Measurements from ENCODE around the gene SMARCC1. TPM values are rescaled to one million over a fixed set of nuclear protein-coding genes. Genes with fewer than 3 reads are reported as not detected.

SMARCC1 gene
- total RNA-seq, 1 experiment from 2014 or later, result 249 TPM

DNA sequence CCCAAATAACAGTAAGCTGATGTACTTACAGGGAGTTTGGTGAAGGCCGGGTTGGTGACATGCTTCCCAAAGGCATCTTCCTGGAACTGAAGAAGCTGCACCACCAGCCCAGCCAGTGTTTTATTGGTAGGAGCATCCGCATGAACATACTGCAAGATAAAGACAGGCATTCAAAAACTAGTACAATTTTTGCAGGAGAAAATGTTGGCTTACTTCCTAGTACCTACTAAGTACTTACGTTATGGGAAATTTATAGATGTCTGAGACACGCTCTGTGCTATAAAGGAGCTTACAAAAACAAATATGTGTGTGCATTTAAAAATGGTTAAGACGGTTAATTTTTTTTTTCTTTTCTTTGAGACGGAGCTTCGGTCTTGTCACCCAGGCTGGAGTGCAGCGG lies 8.9 kb downstream of the SMARCC1 start:
- H3K4me3 Mint-ChIP-seq, result no peak overlapping the region
- no peak for TF ChIP-seq ATF1 (CRISPR knock-in tag; IDR thresholded peaks at IDR 0.05)
- no peak for TF ChIP-seq JAZF1 (CRISPR knock-in tag; IDR thresholded peaks at IDR 0.05)
- TF ChIP-seq, protein P1, sequence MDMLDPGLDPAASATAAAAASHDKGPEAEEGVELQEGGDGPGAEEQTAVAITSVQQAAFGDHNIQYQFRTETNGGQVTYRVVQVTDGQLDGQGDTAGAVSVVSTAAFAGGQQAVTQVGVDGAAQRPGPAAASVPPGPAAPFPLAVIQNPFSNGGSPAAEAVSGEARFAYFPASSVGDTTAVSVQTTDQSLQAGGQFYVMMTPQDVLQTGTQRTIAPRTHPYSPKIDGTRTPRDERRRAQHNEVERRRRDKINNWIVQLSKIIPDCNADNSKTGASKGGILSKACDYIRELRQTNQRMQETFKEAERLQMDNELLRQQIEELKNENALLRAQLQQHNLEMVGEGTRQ (CRISPR knock-in tag; IDR thresholded peaks at IDR 0.05), result no peak
- CTCF ChIA-PET, result interaction anchor here (1.4 kb wide), 1 partner anchor 52 kb away, joined by 4 read pairs; no protein-coding TSS in a partner anchor
- peaks cover 27% of the 10 kb centered on the region for H3K36me3 Mint-ChIP-seq
- H3K27ac Mint-ChIP-seq, result no peak overlapping the region
- ATAC-seq (no peak), DNase-seq (ENCODE audit: low spot score) (no peak)
- H3K9me3 Mint-ChIP-seq, result no peaks in the 10 kb centered on the region
- POLR2A ChIA-PET, result interaction anchor here (0.6 kb wide), 1 partner anchor 1667 kb away, joined by 3 read pairs; no protein-coding TSS in a partner anchor
- H3K27me3 Mint-ChIP-seq (ENCODE audit: low read depth), result no peaks in the 10 kb centered on the region
- H3K4me1 Mint-ChIP-seq, result no peaks in the 10 kb centered on the region

DNA sequence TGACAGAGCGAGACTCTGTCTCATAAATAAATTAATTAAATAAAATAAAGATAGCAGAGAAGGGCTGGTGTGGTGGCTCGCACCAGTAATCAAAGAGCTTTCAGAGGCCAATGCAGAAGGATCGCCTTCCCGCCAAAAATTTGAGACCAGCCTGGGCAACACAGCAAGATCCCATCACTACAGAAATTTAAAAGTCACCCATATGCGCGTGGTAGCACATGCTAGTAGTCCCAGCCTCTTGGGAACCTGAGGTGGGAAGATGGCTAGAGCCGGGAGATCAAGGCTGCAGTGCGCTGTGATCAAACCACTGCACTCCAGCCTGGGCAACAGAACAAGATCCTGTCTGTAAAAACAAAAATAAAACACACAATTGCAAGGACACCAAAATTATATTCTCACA lies 9.6 kb downstream of the SMARCC1 start:
- POLR2A ChIA-PET, result no interaction called here
- CTCF ChIA-PET, result interaction anchor here (1.4 kb wide), 1 partner anchor 53 kb away, joined by 4 read pairs; no protein-coding TSS in a partner anchor
- H3K9me3 Mint-ChIP-seq, result no peaks in the 10 kb centered on the region
- no peaks in the 10 kb centered on the region for H3K27me3 Mint-ChIP-seq (ENCODE audit: low read depth)
- TF ChIP-seq, protein P2, sequence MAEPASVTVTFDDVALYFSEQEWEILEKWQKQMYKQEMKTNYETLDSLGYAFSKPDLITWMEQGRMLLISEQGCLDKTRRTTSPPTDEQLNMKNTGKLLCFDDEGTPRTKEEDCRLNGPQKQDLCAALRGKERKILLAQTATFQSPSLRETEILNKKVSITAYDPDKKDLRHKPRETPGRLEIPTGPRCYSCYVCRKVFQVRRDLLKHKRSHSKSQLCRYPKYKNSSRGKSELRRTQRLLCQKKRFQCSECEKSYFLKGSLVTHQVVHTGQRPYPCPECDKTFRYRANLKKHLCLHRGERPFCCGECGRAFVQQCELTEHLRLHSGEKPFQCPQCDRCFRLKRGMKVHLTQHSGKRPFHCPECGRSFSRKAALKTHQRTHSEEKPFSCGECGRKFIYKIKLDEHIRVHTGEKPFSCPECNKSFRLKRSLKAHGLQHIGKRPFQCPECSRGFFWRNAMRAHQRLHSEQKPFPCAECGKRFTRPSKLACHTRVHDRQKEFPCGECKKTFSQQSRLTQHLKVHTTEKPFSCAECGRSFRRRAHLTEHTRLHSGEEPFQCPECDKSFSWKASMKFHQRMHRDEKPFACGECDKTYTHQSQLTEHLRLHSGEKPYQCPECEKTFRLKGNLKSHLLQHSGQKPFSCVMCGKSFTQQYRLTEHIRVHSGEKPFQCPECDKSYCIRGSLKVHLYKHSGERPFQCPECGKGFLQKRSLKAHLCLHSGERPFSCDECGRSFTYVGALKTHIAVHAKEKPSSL (CRISPR knock-in tag; conservative IDR thresholded peaks at IDR 0.05), result no peak
- TF ChIP-seq ZNF121 (CRISPR knock-in tag; IDR thresholded peaks at IDR 0.05) (peak; percentile 87), NFATC4 (CRISPR knock-in tag; IDR thresholded peaks at IDR 0.05) (no peak)
- H3K27ac Mint-ChIP-seq, result no peak overlapping the region
- DNase-seq (ENCODE audit: low spot score) (no peak), ATAC-seq (no peak)
- H3K4me3 Mint-ChIP-seq, result no peak overlapping the region
- peaks cover 28% of the 10 kb centered on the region for H3K36me3 Mint-ChIP-seq
- H3K4me1 Mint-ChIP-seq, result no peaks in the 10 kb centered on the region

DNA sequence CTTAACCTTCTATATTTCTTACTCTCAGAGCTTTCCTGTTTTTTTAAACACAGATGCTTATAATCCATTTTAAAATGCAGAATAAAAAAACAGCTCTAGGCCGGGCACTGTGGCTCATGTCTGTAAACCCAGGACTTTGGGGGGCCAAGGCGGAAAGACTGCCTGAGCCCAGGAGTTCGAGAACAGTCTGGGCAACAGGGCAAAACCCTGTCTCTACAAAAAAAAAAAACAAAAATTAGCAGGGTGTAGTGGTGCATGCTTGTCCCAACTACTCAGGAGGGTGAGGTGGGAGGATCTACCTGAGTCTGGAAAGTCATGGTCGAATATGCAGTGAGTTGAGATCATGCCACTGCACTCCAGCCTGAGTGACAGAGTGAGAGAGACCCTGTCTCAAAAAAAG lies 15.5 kb downstream of the SMARCC1 start:
- DNase-seq (ENCODE audit: low spot score), result no peak
- Mint-ChIP-seq H3K27me3 (ENCODE audit: low read depth) (no peaks in the 10 kb centered on the region), H3K4me3 (no peak overlapping the region), H3K27ac (no peak overlapping the region), H3K4me1 (no peaks in the 10 kb centered on the region), H3K9me3 (no peaks in the 10 kb centered on the region), H3K36me3 (peaks cover 45% of the 10 kb centered on the region)
- CTCF ChIA-PET, result interaction anchor here (0.7 kb wide), 1 partner anchor 153 kb away, joined by 3 read pairs; no protein-coding TSS in a partner anchor
- POLR2A ChIA-PET, result interaction anchor here (0.7 kb wide), 1 partner anchor 160 kb away, joined by 3 read pairs; no protein-coding TSS in a partner anchor
- no peak for TF ChIP-seq RORB (CRISPR knock-in tag; IDR thresholded peaks at IDR 0.05)
- TF ChIP-seq, protein P3, sequence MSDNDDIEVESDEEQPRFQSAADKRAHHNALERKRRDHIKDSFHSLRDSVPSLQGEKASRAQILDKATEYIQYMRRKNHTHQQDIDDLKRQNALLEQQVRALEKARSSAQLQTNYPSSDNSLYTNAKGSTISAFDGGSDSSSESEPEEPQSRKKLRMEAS (CRISPR knock-in tag; IDR thresholded peaks at IDR 0.05), result no peak
- TF ChIP-seq SMAD4 (CRISPR knock-in tag; IDR thresholded peaks at IDR 0.05), result no peak
- TF ChIP-seq NR1H2 (CRISPR knock-in tag; IDR thresholded peaks at IDR 0.05), result no peak
- TF ChIP-seq, protein P4, sequence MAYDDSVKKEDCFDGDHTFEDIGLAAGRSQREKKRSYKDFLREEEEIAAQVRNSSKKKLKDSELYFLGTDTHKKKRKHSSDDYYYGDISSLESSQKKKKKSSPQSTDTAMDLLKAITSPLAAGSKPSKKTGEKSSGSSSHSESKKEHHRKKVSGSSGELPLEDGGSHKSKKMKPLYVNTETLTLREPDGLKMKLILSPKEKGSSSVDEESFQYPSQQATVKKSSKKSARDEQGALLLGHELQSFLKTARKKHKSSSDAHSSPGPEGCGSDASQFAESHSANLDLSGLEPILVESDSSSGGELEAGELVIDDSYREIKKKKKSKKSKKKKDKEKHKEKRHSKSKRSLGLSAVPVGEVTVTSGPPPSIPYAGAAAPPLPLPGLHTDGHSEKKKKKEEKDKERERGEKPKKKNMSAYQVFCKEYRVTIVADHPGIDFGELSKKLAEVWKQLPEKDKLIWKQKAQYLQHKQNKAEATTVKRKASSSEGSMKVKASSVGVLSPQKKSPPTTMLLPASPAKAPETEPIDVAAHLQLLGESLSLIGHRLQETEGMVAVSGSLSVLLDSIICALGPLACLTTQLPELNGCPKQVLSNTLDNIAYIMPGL (CRISPR knock-in tag; IDR thresholded peaks at IDR 0.05), result no peak
- no peak for TF ChIP-seq KAT7 (CRISPR knock-in tag; IDR thresholded peaks at IDR 0.05; ENCODE audit: borderline replicate concordance)
- TF ChIP-seq IRF2 (CRISPR knock-in tag; IDR thresholded peaks at IDR 0.05; ENCODE audit: borderline replicate concordance, low read depth), result no peak
- TF ChIP-seq HMGA2 (CRISPR knock-in tag; IDR thresholded peaks at IDR 0.05), result no peak
- no peak for ATAC-seq

DNA sequence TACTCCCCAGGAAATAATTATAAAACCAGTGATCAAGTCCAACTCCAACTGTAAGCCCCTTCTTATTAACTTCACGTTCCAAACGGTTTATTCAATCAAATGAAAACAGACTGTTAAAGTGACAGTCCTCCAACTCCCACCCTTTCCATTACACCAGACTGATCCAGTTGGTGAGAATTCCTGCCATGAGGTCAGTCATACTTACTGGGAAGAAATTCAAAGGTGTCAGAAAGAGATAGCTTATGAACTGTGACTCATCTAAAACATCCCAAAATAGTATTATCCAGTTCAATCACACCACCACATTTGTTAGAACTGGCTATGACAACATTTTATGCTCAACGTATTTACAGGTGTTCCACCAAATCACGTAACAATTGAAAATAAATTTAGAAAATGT lies 19.5 kb downstream of the SMARCC1 start:
- Mint-ChIP-seq H3K27me3 (ENCODE audit: low read depth) (no peaks in the 10 kb centered on the region), H3K9me3 (no peaks in the 10 kb centered on the region), H3K27ac (peak overlapping the region; percentile 73), H3K4me1 (no peaks in the 10 kb centered on the region), H3K4me3 (no peak overlapping the region), H3K36me3 (peaks cover 41% of the 10 kb centered on the region)
- CTCF ChIA-PET, result no interaction called here
- ATAC-seq, result no peak
- POLR2A ChIA-PET, result no interaction called here
- no peak for DNase-seq (ENCODE audit: low spot score)
- TF ChIP-seq ZNF317 (CRISPR knock-in tag; IDR thresholded peaks at IDR 0.05; ENCODE audit: borderline replicate concordance, low read depth), result no peak
- TF ChIP-seq ZNF219 (CRISPR knock-in tag; IDR thresholded peaks at IDR 0.05; ENCODE audit: borderline replicate concordance), result no peak
- no peak for TF ChIP-seq ESRRA (CRISPR knock-in tag; IDR thresholded peaks at IDR 0.05; ENCODE audit: borderline replicate concordance)
- TF ChIP-seq TEAD1 (CRISPR knock-in tag; IDR thresholded peaks at IDR 0.05), result no peak
- TF ChIP-seq, protein P5, sequence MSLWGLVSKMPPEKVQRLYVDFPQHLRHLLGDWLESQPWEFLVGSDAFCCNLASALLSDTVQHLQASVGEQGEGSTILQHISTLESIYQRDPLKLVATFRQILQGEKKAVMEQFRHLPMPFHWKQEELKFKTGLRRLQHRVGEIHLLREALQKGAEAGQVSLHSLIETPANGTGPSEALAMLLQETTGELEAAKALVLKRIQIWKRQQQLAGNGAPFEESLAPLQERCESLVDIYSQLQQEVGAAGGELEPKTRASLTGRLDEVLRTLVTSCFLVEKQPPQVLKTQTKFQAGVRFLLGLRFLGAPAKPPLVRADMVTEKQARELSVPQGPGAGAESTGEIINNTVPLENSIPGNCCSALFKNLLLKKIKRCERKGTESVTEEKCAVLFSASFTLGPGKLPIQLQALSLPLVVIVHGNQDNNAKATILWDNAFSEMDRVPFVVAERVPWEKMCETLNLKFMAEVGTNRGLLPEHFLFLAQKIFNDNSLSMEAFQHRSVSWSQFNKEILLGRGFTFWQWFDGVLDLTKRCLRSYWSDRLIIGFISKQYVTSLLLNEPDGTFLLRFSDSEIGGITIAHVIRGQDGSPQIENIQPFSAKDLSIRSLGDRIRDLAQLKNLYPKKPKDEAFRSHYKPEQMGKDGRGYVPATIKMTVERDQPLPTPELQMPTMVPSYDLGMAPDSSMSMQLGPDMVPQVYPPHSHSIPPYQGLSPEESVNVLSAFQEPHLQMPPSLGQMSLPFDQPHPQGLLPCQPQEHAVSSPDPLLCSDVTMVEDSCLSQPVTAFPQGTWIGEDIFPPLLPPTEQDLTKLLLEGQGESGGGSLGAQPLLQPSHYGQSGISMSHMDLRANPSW (CRISPR knock-in tag; conservative IDR thresholded peaks at IDR 0.05; ENCODE audit: low read depth), result no peak
- TF ChIP-seq, protein P6, sequence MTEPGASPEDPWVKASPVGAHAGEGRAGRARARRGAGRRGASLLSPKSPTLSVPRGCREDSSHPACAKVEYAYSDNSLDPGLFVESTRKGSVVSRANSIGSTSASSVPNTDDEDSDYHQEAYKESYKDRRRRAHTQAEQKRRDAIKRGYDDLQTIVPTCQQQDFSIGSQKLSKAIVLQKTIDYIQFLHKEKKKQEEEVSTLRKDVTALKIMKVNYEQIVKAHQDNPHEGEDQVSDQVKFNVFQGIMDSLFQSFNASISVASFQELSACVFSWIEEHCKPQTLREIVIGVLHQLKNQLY (CRISPR knock-in tag; IDR thresholded peaks at IDR 0.05), result no peak
- TF ChIP-seq ZNF121 (CRISPR knock-in tag; IDR thresholded peaks at IDR 0.05), result no peak
- TF ChIP-seq ATF1 (CRISPR knock-in tag; IDR thresholded peaks at IDR 0.05), result no peak
- TF ChIP-seq ELF4 (CRISPR knock-in tag; IDR thresholded peaks at IDR 0.05; ENCODE audit: low read depth), result no peak
- TF ChIP-seq ZNF416 (CRISPR knock-in tag; IDR thresholded peaks at IDR 0.05), result no peak
